ENCODE data around the gene FRS2.
"Not testable (repeated sequence)": the region's sequence is repeated elsewhere in the genome, so short reads cannot be mapped to it uniquely, and the experiment has no call there.

Gene FRS2, protein sequence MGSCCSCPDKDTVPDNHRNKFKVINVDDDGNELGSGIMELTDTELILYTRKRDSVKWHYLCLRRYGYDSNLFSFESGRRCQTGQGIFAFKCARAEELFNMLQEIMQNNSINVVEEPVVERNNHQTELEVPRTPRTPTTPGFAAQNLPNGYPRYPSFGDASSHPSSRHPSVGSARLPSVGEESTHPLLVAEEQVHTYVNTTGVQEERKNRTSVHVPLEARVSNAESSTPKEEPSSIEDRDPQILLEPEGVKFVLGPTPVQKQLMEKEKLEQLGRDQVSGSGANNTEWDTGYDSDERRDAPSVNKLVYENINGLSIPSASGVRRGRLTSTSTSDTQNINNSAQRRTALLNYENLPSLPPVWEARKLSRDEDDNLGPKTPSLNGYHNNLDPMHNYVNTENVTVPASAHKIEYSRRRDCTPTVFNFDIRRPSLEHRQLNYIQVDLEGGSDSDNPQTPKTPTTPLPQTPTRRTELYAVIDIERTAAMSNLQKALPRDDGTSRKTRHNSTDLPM

DNA sequence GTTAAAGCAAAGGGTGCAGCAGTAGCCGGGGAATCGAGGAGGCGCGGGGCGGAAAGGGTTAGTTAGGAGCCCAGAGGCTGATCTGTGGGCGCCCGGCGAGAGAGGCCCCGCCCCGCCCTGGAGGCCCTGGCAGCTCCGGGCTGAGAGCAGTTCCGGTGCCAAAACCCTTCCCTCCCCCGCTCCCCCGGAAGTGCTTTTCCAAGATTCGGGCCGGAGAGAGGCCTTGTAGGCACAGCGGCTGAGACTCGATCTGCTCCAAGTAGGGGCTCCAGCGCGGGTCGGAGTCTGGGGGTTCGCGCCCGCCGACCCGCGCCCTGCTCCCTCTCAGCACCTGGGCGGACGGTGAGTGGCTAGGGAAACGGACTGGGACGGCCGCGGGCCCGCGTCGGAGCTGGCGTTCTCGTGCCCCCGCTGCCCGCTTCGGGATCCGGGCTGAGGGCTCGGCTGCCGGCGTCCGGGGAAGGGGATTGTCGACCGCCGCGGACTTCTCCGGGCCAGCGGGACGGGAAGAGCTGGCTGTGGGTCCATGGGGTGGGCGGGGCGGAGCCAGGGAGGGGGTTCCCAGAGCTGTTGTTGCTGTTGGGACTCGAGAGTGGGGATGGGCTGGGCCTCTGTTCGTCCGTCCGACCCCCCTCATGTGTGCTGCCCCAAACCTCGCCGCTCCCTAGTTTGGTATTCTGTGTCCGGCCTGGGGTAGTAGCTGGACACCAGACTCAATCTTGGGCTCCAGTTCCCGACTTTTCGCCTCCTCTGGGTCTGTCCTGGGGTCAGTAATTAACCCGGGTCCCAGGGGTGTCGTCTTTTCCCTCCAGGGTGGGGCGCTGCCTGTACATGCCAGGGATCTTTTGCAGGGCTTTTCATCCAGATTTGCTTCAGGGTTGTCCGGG, at the start of gene FRS2:
Gene FRS2, plus strand, starts transcription at position 200 of the 887 bp plus-strand sequence. CDS start 98,643 bp downstream, outside the sequence.
- FAIRE-seq = peak; percentile 91

DNA sequence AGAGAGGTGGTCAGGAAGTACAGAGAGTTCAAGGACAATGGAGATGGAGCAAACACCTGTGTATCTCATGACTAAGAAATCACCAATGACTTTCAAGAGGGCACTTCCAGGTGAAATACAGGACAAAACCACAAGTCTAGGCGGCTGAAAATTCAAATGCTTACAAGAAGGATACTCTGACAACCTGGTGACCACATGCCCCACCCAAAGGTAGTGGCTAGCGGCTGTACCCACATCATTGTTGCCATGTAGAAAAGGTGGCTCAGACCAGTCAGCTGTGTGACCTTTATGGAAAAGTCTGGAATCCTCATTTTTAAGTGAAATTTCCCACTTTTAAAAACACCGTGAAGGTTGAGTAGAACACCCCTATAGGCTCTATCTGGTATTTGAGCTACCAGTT, 48.6 kb upstream of the FRS2 start:
- no peak for FAIRE-seq

GRCh38 chr12:69423037-69423905, 46.9 kb upstream of the FRS2 start:
- FAIRE-seq = no peak

- no peak for FAIRE-seq
These were observed 44.8 kb upstream of the FRS2 start for GRCh38 chr12:69425417-69425816.

DNA sequence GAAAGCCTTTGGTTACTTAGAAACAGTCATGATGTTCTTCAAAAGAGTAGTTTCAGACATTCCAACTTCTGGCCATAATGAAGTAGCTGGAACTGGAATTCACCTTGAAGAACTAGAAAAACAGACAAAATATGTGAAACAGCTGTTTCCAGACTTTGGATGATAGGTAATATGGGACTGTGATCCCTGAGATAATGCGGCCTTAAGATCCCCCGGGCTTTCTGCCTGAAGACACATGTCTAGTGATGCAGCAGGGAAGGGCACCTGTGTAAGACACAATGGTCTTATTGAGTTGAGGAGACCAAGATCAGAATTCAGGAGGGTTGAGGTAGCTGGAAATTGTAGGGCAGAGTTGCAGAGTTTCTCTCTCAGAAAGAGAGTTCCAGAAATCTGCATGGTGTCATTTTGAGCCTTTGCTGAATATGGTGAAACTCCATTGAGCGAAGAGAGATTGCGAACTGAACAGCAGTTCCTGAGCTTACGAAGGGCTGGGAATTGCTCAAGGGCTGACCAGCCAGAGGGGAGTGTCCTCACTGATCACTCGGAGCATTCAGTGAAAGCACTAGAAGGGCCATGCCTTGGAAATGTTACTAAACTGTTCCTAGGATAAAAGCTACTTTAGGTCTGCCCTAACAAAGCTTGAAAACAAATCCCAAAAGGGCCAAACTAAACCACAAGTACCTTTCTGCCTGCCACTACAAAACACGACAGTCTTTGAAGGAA, 41.7 kb upstream of the FRS2 start:
- no peak for FAIRE-seq

GRCh38 chr12:69430942-69431590, 39.1 kb upstream of the FRS2 start:
- no peak for FAIRE-seq

- FAIRE-seq = no peak
These were observed 38.5 kb upstream of the FRS2 start for GRCh38 chr12:69431591-69432222.

- FAIRE-seq = no peak
These were observed 36.5 kb upstream of the FRS2 start for GRCh38 chr12:69433653-69434052.

DNA sequence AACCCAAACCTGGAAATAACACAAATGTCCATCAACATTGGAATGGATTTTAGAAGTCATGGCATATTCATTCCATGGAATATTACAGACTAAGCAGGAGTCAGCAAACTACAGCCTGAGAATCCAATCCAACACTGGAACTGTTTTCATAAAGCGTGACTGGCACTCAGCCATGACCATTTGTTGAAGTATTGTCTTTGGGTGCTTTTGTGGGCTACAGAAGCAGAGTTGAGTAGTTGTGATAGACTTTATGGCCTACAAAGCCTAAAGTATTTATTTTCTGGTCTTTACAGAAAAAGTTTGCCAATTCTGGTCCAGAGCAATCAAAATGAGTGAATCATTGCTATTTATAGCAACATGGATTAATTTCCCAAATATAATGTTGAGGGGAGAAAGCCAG, 34.5 kb upstream of the FRS2 start:
- no peak for FAIRE-seq

DNA sequence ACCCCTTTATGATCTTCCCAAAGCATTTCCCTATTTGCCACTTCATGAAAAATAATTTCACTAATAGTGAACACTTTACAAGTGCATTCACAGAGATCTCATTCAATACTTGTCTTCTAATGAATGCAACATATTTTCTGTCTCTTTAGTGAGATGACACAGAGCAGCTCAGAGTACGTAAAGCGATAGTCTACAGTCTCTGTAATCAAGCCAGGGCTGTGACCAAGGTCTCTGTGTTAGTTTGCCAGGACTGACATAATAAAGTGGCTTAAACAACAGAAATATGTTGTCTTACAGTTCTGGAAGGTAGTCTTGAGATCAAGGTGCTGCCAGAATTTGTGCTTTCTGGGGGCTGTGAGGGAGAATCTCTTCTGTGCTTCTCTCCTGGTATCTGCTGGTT, 33.1 kb upstream of the FRS2 start:
- FAIRE-seq = no peak

DNA sequence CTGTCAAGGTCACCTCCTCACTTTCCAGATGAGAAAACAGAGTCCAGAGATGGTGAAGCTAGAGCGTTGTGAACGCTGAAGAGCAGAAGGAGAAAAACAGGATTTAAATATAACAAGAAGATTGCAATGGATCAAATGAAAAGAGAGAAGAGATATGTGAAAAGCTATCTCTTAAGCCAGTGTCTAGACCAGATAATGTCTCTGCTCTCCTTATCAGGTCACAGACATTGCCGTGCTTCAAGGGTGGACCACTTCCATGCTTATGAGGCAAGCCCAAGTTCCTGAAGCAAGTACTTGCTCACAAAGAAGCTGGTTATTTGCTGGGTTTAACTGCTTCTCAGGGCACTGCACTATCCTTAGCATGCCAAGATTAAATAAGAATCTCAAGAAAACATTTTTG, 31.6 kb upstream of the FRS2 start:
- no peak for FAIRE-seq

- no peak for FAIRE-seq
These were observed 30.2 kb upstream of the FRS2 start for GRCh38 chr12:69440016-69440415.

GRCh38 chr12:69440886-69441285, 29.3 kb upstream of the FRS2 start:
- no peak for FAIRE-seq

GRCh38 chr12:69442894-69443293, 27.3 kb upstream of the FRS2 start:
- FAIRE-seq = no peak

GRCh38 chr12:69443916-69444315, 26.3 kb upstream of the FRS2 start:
- no peak for FAIRE-seq

DNA sequence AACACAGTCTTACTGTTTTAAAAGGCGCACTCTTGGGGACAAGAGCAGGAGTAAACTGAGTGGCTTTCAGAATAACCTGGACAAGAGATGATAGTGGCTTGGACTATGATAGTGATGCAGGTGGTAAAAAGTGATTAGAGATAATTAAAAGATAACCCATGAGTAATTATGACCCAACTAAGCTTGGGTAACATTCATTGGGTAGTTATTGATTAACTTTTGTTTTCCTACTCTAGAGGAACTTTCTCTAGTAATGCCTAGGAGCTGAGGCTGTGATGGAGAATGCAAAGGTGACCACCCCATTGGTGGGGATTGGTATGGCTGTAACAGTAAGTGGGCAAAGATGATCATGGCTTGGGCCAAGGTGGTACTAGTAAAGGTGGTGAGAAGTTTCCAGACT, 22.3 kb upstream of the FRS2 start:
- no peak for FAIRE-seq

DNA sequence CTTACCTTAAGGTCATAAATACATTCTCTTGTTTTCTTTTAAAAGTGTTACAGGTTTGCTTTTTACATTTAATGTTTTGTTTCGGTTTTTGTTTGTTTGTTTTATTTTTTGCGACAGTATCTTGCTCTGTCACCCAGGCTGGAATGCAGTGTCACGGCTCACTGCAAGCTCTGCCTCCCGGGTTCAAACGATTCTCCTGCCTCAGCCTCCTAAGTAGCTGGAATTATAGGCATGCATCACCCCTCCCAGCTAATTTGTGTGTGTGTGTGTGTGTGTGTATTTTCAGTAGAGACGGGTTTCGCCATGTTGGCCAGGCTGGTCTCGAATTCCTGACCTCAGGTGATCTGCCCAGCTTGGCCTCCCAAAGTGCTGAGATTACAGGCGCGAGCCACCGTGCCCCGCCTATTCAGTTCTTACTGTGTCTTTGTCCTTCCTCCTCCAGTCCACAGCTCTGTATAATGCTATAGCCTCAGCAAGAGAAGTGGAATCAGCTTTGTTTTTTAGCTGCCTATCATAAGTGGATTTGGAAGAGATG, 17.5 kb upstream of the FRS2 start:
- FAIRE-seq = not testable (repeated sequence)

DNA sequence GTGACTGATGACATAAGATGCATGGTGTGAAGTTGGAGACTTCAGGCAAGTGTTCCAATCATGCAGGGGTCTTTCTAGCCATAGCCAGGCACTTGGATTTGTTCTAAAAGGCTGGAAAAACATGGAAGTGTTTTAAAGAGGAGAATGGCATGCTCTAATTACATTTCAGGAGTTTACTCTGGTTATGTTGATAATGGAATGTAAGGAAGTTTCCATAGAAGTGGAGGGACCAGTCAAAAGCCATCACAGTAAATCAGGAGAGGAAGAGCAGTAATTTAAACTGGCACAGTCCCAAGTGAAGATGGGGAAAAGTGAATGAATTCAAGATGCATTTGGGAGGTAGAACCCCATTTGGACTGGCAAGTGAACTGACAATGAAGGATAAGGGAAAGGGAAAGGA, 13.9 kb upstream of the FRS2 start:
- no peak for FAIRE-seq

GRCh38 chr12:69457433-69457832, 12.8 kb upstream of the FRS2 start:
- no peak for FAIRE-seq

GRCh38 chr12:69459477-69459876, 10.7 kb upstream of the FRS2 start:
- no peak for FAIRE-seq

GRCh38 chr12:69464428-69464827, 5.8 kb upstream of the FRS2 start:
- FAIRE-seq = no peak
